HepG2 (cell line): ENCODE data around the gene SLBP. TPM values are rescaled to one million over a fixed set of nuclear protein-coding genes. Genes with fewer than 3 reads are reported as not detected.

Experiments
- EHMT2 ChIP-seq: fragments of 200-600 bp; sonication (generic); IDR thresholded peaks from 2 replicates; pipeline ENCODE4 v1.7.0; 2017; ENCODE audit warnings: antibody characterized with exemption, low read depth, low read length, borderline replicate concordance
- FIP1L1 ChIP-seq: fragments of 200-400 bp; formaldehyde crosslinking; IDR thresholded peaks from 2 replicates; pipeline ENCODE4 v1.6.1; 2018; ENCODE audit warnings: low read depth, mild to moderate bottlenecking, low read length, moderate library complexity, borderline replicate concordance; ENCODE audit not compliant: insufficient read depth
- MLLT10 ChIP-seq: sonication (generic); formaldehyde crosslinking; IDR thresholded peaks from 2 replicates; pipeline ENCODE4 v1.4.0; 2020; ENCODE audit warnings: missing genetic modification reagents
- NFKB2 ChIP-seq: sonication (generic); formaldehyde crosslinking; IDR thresholded peaks from 2 replicates; pipeline ENCODE4 v1.4.0; 2020; ENCODE audit warnings: missing genetic modification reagents, borderline replicate concordance
- TEAD3 ChIP-seq: optimal IDR thresholded peaks from 2 replicates; pipeline ENCODE3; 2016; ENCODE audit warnings: borderline replicate concordance
- ZBTB7B ChIP-seq: sonication (generic); formaldehyde crosslinking; IDR thresholded peaks from 2 replicates; pipeline ENCODE4 v1.4.0; 2020; ENCODE audit warnings: missing genetic modification reagents
- ZMYM4 ChIP-seq: sonication (generic); formaldehyde crosslinking; IDR thresholded peaks from 2 replicates; pipeline ENCODE4 v1.8.1; 2023; ENCODE audit warnings: mild to moderate bottlenecking, missing genetic modification reagents
- ZNF768 ChIP-seq: sonication (generic); formaldehyde crosslinking; IDR thresholded peaks from 2 replicates; pipeline ENCODE4 v1.4.0; 2020; ENCODE audit warnings: missing genetic modification reagents
- polyA plus RNA-seq, 8 experiments: library from polyadenylated mRNA; depleted of rRNA in 3 of 8; stranded (reverse) in 7 of 8; unstranded in 1 of 8; fragments of >200 nt; fragmentation: Illumina TruSeq in 4 of 8; extraction: Trizol in 4 of 8; gene quantifications; 2 replicates each; pipeline versions ENCODE4 v1.2.1 to v1.2.3, GENCODE V29; 2011 to 2016; ENCODE audit warnings: low read depth in 4 of 8, missing spikeins in 1 of 8, mixed read lengths in 1 of 8; ENCODE audit not compliant: insufficient read depth in 1 of 8
- total RNA-seq, 5 experiments: library from RNA; depleted of rRNA; stranded (reverse); fragments of >200 nt; fragmentation: Illumina TruSeq; extraction: Trizol; gene quantifications; 2 replicates each; pipeline ENCODE4 v1.2.3, GENCODE V29; 2016; ENCODE audit warnings: low read depth in 1 of 5
- TF ChIP-seq, protein P1 (sequence below): sonication (generic); formaldehyde crosslinking; IDR thresholded peaks from 2 replicates; pipeline ENCODE4 v1.8.0; 2022; ENCODE audit warnings: missing genetic modification reagents, low read depth, mild to moderate bottlenecking, borderline replicate concordance
- TF ChIP-seq, protein P2 (sequence below), 2 experiments: sonication (generic) in 1 of 2; formaldehyde crosslinking in 1 of 2; IDR thresholded peaks; 2 replicates each; pipeline versions ENCODE4 v1.4.0 to v1.6.1; 2016 to 2020; ENCODE audit warnings: borderline replicate concordance in 1 of 2, low read depth in 1 of 2, mild to moderate bottlenecking in 1 of 2, missing genetic modification reagents in 1 of 2
- TF ChIP-seq, protein P3 (sequence below): sonication (generic); formaldehyde crosslinking; IDR thresholded peaks from 2 replicates; pipeline ENCODE4 v1.4.0; 2020; ENCODE audit warnings: missing genetic modification reagents
- TF ChIP-seq, protein P4 (sequence below): sonication (generic); formaldehyde crosslinking; IDR thresholded peaks from 2 replicates; pipeline ENCODE4 v1.4.0; 2020; ENCODE audit warnings: missing genetic modification reagents
- TF ChIP-seq, protein P5 (sequence below): IDR thresholded peaks from 2 replicates; pipeline ENCODE4 v1.6.1; 2016; ENCODE audit warnings: control low read depth

SLBP gene
- total and polyA plus RNA-seq, 2 of the 13 experiments (the other 11 are each of a cell fraction or from before 2014, with no cell fraction given), result 43.9 to 104 TPM

DNA sequence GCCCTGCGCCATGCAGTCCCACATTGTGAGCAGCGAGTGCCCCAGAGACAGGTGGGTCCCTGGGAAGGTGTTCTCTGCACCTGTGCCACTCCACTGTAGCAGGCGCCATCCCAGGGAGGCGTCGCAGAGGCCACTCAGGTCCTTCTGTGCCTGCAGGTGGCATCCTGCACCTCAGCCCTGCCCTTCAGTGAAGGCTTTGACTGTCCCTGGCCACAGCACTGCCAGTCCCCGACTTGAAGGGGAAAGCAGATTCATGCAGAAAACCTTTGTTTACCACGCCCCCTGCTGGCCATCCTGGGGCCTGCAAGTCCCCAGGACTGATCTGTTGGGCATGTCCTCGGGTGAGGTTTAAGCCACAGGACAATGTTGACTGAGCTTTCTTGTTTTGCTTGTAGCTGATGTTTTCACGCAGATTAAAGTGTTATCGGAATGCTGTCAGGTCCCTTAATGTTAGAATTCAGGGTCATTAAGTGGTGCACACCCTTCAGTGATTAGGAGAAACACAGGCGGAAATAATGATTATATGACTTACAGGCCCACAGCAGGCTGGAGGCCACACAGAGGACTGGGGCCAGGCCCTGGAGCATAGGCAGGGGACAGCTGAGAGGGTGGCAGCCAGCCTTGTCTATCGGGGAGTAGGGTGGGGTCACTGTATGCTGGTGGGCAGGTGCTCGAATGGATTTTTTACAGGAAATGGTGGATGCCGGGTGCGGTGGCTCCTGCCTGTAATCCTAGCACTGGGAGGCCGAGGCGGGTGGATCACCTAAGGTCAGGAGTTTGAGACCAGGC lies 14.2 kb upstream of the SLBP start (continued):
- TF ChIP-seq, protein P1, sequence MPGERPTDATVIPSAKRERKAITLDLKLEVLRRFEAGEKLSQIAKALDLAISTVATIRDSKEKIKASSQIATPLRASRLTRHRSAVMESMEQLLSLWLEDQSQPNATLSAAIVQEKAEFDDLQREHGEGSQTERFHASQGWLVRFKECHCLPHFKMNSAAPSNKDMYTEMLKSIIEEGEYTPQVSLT (CRISPR knock-in tag), result no peak
- TF ChIP-seq ZNF768 (CRISPR knock-in tag) (no peak), NFKB2 (CRISPR knock-in tag) (0 out of 2 replicates have a peak, but pooled peaks have one; percentile 11), FIP1L1 (no peak), ZMYM4 (no peak), EHMT2 (no peak), TEAD3 (CRISPR knock-in tag) (peak; percentile 29), MLLT10 (no peak), ZBTB7B (no peak)
- TF ChIP-seq, protein P2, sequence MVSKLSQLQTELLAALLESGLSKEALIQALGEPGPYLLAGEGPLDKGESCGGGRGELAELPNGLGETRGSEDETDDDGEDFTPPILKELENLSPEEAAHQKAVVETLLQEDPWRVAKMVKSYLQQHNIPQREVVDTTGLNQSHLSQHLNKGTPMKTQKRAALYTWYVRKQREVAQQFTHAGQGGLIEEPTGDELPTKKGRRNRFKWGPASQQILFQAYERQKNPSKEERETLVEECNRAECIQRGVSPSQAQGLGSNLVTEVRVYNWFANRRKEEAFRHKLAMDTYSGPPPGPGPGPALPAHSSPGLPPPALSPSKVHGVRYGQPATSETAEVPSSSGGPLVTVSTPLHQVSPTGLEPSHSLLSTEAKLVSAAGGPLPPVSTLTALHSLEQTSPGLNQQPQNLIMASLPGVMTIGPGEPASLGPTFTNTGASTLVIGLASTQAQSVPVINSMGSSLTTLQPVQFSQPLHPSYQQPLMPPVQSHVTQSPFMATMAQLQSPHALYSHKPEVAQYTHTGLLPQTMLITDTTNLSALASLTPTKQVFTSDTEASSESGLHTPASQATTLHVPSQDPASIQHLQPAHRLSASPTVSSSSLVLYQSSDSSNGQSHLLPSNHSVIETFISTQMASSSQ (IDR thresholded peaks at IDR 0.05; ENCODE audit: low read depth), result no peak
- TF ChIP-seq, protein P2 (CRISPR knock-in tag; IDR thresholded peaks at IDR 0.05; ENCODE audit: borderline replicate concordance), result no peak
- TF ChIP-seq, protein P3, sequence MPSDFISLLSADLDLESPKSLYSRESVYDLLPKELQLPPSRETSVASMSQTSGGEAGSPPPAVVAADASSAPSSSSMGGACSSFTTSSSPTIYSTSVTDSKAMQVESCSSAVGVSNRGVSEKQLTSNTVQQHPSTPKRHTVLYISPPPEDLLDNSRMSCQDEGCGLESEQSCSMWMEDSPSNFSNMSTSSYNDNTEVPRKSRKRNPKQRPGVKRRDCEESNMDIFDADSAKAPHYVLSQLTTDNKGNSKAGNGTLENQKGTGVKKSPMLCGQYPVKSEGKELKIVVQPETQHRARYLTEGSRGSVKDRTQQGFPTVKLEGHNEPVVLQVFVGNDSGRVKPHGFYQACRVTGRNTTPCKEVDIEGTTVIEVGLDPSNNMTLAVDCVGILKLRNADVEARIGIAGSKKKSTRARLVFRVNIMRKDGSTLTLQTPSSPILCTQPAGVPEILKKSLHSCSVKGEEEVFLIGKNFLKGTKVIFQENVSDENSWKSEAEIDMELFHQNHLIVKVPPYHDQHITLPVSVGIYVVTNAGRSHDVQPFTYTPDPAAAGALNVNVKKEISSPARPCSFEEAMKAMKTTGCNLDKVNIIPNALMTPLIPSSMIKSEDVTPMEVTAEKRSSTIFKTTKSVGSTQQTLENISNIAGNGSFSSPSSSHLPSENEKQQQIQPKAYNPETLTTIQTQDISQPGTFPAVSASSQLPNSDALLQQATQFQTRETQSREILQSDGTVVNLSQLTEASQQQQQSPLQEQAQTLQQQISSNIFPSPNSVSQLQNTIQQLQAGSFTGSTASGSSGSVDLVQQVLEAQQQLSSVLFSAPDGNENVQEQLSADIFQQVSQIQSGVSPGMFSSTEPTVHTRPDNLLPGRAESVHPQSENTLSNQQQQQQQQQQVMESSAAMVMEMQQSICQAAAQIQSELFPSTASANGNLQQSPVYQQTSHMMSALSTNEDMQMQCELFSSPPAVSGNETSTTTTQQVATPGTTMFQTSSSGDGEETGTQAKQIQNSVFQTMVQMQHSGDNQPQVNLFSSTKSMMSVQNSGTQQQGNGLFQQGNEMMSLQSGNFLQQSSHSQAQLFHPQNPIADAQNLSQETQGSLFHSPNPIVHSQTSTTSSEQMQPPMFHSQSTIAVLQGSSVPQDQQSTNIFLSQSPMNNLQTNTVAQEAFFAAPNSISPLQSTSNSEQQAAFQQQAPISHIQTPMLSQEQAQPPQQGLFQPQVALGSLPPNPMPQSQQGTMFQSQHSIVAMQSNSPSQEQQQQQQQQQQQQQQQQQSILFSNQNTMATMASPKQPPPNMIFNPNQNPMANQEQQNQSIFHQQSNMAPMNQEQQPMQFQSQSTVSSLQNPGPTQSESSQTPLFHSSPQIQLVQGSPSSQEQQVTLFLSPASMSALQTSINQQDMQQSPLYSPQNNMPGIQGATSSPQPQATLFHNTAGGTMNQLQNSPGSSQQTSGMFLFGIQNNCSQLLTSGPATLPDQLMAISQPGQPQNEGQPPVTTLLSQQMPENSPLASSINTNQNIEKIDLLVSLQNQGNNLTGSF (CRISPR knock-in tag), result no peak
- TF ChIP-seq, protein P4, sequence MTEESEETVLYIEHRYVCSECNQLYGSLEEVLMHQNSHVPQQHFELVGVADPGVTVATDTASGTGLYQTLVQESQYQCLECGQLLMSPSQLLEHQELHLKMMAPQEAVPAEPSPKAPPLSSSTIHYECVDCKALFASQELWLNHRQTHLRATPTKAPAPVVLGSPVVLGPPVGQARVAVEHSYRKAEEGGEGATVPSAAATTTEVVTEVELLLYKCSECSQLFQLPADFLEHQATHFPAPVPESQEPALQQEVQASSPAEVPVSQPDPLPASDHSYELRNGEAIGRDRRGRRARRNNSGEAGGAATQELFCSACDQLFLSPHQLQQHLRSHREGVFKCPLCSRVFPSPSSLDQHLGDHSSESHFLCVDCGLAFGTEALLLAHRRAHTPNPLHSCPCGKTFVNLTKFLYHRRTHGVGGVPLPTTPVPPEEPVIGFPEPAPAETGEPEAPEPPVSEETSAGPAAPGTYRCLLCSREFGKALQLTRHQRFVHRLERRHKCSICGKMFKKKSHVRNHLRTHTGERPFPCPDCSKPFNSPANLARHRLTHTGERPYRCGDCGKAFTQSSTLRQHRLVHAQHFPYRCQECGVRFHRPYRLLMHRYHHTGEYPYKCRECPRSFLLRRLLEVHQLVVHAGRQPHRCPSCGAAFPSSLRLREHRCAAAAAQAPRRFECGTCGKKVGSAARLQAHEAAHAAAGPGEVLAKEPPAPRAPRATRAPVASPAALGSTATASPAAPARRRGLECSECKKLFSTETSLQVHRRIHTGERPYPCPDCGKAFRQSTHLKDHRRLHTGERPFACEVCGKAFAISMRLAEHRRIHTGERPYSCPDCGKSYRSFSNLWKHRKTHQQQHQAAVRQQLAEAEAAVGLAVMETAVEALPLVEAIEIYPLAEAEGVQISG (CRISPR knock-in tag), result no peak
- TF ChIP-seq, protein P5, sequence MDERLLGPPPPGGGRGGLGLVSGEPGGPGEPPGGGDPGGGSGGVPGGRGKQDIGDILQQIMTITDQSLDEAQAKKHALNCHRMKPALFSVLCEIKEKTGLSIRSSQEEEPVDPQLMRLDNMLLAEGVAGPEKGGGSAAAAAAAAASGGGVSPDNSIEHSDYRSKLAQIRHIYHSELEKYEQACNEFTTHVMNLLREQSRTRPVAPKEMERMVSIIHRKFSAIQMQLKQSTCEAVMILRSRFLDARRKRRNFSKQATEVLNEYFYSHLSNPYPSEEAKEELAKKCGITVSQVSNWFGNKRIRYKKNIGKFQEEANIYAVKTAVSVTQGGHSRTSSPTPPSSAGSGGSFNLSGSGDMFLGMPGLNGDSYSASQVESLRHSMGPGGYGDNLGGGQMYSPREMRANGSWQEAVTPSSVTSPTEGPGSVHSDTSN (CRISPR knock-in tag), result no peak
